Erythroblast (primary cell): ENCODE data around the gene LTBP1.

Experiments
- GATA1 ChIP-seq: IDR thresholded peaks from 2 replicates; pipeline ENCODE4 v1.6.1; 2011; ENCODE audit warnings: low read depth, mild to moderate bottlenecking, control low read depth, low read length, moderate library complexity
- POLR2A ChIP-seq: IDR thresholded peaks from 2 replicates; pipeline ENCODE4 v1.6.1; 2011; ENCODE audit warnings: mild to moderate bottlenecking, low read length

GRCh38 chr2:33022989-33023727 is 76.4 kb downstream of the LTBP1 start:
- TF ChIP-seq POLR2A (no peak), GATA1 (no peak)
